22Rv1 (cell line): ENCODE results near the gene ILF3.
"Not testable (repeated sequence)": the region's sequence is repeated elsewhere in the genome, so short reads cannot be mapped to it uniquely, and the experiment has no call there.

Source experiments
- H3K27ac ChIP-seq: fragments of 450-650 bp; 2 replicates; pipeline ENCODE4 v1.5.1; 2017
- CTCF ChIP-seq: fragments of 450-650 bp; IDR thresholded peaks from 2 replicates; pipeline ENCODE4 v1.5.1; 2017; ENCODE audit warnings: mild to moderate bottlenecking
- ZFX ChIP-seq: fragments of 450-650 bp; IDR thresholded peaks from 2 replicates; pipeline ENCODE4 v1.6.1; 2017; ENCODE audit warnings: antibody characterized with exemption, borderline replicate concordance

The ILF3 gene

DNA sequence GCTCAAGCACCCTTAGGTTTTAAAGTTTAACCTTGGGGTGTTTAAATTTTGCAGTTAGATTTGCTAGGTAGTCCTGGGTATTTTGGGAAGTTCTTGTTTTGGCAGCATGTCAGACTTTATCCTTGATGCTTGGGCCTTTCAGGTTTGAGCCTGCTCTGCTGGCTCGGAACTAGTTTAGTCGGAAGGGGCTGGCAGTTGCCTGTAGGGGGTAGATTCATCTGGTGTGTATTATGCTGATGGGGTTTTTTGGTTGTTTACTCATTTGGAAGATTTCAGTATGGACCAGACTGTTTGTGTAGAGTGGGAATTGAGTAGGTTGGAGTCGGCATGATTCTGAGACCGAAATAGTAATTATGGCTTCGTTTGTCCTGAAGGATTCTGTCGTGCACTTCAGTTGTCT lies 15.1 kb downstream of the ILF3 start:
- H3K27ac ChIP-seq = no peak overlapping the region; the same call in 1 of the 2 replicates
- no peak for TF ChIP-seq ZFX
- TF ChIP-seq CTCF = no peak

DNA sequence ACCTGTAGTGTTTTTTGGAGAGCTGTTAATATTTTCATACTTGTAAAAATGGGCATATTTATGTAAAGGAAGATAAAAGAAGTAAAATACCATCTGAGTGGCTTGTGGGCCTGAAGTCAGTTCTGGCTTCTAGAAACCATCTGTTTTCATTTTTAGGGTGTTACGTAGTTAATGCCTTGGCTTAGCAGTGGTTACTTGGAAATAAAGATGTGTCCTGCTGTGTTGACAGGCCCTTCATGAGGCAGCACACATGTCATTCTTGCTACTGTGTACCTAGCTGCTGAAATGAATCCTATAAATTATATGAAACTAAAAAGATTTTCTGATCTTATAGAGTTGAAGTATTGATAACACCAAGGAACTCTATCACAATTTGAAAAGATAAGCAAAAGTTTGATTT lies 16.0 kb downstream of the ILF3 start:
- TF ChIP-seq CTCF (no peak), ZFX (no peak)
- no peak overlapping the region; the same call in 1 of the 2 replicates for H3K27ac ChIP-seq

- TF ChIP-seq CTCF (no peak), ZFX (no peak)
- no peak overlapping the region for H3K27ac ChIP-seq
Measured at GRCh38 chr19:10670876-10671804, 17.0 kb downstream of the ILF3 start.

- H3K27ac ChIP-seq = not testable (repeated sequence)
Measured at GRCh38 chr19:10671922-10672321, 17.8 kb downstream of the ILF3 start.

GRCh38 chr19:10675214-10675613 lies 21.1 kb downstream of the ILF3 start:
- H3K27ac ChIP-seq = not testable (repeated sequence)

GRCh38 chr19:10677751-10678150 lies 23.6 kb downstream of the ILF3 start:
- TF ChIP-seq ZFX (no peak), CTCF (no peak)
- H3K27ac ChIP-seq = peak overlapping the region; percentile 45

GRCh38 chr19:10678813-10679212 lies 24.7 kb downstream of the ILF3 start:
- H3K27ac ChIP-seq = no peak overlapping the region
- TF ChIP-seq CTCF = no peak
- TF ChIP-seq ZFX = no peak

DNA sequence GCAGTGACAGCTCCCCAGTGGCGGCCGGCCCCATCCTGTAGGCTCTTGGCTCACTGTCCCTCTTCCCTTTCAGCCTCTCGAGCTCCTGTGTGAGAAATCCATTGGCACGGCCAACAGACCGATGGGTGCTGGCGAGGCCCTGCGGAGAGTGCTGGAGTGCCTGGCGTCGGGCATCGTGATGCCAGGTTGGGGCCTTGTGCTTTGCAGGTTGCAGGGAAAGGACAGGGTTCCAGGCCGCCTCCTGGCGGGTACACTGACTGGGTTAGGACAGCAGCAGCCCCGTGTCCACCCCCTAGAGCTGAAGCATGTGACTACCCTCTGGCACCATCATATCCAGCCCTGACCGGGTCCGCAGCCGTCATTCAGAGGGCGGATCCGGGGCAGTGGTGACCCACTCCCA lies 25.6 kb downstream of the ILF3 start:
- TF ChIP-seq CTCF = no peak
- TF ChIP-seq ZFX = no peak

More for the DNA sequence above, 25.6 kb downstream of the ILF3 start:
- no peak overlapping the region for H3K27ac ChIP-seq
